ENCODE measurements around the gene MBNL1.

MBNL1 gene

GRCh38 chr3:152268555-152269055, at the start of gene MBNL1:
Gene MBNL1 (plus strand): TSS chr3:152268929. CDS start chr3:152300194, 31,265 bp downstream.
- FAIRE-seq = no peak

DNA sequence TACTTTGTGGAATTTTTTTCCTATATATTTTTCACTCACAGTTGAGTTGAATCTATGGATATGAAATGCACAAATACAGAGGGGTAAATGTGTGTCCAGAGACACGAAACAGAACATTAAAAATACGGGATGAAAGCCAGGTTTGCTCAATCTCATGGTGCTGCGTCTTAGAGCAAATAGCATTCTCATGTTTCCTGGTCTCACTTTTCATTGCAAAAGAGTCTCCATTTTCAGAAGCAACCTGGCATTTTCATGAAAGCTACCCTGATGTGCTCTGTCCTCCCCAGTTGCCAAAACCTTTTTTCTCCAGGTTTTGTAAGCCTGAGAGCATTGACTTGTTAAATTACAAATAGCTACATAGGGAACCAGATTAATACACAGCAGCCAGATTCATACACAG, 49.5 kb upstream of the MBNL1 start:
- no peak for FAIRE-seq

DNA sequence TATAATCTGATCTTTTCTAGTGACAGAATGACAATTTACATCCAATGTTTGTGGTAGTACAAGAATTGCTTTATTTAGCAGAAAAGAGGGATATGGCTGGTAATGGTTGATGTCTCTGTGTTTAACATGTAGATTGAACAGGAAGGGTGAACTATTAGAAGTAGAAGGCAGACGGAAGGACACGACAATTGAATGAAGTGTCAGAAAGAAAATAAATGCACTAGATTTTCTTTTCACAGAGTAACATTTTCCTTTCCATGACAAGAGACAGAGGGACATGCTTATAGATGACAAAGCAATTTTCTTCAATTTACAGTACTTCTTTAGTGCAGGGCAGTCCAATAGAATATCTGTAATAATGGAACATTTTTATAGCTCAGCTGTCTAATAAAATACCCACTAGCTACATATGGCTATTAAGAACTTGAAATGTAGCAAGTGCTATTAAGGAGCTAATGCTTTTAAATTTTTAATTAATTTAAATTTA, 48.9 kb upstream of the MBNL1 start:
- FAIRE-seq = no peak

GRCh38 chr3:152222327-152222726, 46.4 kb upstream of the MBNL1 start:
- FAIRE-seq = no peak

DNA sequence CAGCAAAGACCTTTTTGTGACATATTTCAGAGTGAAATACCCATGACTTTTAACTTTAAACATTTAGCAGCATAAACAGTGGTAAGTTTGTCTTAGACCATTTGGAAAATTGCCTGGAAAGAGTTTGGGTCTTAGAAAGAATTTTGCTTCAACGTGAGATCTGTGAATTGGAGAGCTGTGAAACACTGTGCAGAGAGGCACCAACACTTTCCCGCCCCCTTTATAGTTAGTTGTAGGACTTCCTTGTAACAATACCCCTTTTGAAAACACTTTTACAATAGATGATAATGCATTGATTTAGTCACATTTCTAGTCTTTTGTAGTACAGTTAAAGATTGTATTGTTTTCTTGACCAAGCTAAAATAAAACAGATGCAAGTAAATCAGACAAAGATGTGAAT, 43.5 kb upstream of the MBNL1 start:
- no peak for FAIRE-seq

- no peak for FAIRE-seq
Observed at GRCh38 chr3:152226176-152226575, 42.6 kb upstream of the MBNL1 start.

- no peak for FAIRE-seq
Observed at GRCh38 chr3:152227027-152227426, 41.7 kb upstream of the MBNL1 start.

- FAIRE-seq = no peak
Observed at GRCh38 chr3:152229692-152230091, 39.0 kb upstream of the MBNL1 start.

GRCh38 chr3:152230370-152230769, 38.4 kb upstream of the MBNL1 start:
- no peak for FAIRE-seq

DNA sequence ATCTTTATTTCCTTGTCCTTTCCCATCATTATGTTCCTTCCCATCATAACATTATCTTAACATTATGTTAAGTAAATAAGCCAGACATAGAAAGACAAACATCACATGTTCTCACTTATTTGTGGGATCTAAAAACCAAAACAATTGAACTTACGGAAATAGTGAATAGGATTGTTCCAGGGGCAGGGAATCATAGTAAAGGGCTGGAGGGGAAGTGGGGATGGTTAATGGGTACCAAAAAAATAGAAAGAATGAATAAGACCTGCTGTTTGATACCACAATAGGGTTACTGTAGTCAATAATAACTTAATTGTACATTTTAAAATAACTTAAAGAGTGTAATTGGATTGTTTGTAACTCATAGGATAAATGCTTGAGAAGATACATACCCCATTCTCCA, 36.7 kb upstream of the MBNL1 start:
- FAIRE-seq = no peak

GRCh38 chr3:152232679-152233078, 36.0 kb upstream of the MBNL1 start:
- FAIRE-seq = no peak

- FAIRE-seq = no peak
Observed at GRCh38 chr3:152234657-152235375, 33.9 kb upstream of the MBNL1 start.

DNA sequence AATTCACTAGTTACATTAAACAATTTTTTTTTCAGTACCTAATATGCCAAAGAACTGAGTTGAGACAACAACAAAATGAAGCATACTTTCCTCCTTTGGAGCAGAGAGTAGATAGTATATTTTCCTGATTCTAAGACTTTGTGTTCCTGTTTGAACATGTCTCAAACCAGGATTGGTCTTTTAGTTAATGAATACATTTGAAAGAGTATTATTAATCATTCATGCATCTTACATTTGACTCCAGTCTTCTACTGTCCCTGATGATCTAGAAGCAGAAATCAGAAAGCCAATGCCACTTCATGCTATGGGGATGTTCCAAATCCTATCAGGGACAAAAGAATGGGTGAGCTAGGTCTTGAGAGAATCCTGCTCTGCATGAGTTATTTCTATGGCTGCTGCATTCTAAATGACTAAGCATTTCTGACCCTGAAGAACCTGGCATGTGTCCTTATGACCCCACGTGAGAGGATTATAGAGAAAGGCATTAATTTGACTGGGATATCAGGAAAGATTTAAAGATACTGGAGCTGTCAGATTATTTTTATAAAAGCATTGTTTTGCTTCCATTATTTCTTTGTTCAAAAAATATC, 32.9 kb upstream of the MBNL1 start:
- FAIRE-seq = no peak

GRCh38 chr3:152236716-152237115, 32.0 kb upstream of the MBNL1 start:
- no peak for FAIRE-seq

- no peak for FAIRE-seq
Observed at GRCh38 chr3:152241142-152242017, 27.3 kb upstream of the MBNL1 start.

DNA sequence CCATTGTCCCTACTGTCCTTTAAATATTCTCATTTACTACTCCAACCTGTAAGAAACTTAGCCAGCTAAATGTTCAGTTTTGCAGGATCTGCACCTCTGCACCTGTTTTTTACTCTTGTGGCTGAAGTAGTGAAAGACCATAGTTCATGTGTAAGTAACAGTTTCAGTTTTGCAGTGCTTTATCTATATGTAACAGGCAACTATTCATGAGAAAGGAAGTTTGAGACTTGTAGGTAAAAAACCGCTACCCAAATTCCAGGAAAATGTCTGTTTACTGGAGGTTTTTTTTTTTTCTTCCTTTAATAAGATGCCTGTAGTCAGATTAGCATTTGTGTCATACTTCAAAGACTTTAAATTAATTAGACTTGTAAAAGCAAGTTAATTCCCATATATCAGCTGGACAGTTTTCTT, 25.4 kb upstream of the MBNL1 start:
- FAIRE-seq = no peak

- no peak for FAIRE-seq
Observed at GRCh38 chr3:152243721-152244516, 24.8 kb upstream of the MBNL1 start.

DNA sequence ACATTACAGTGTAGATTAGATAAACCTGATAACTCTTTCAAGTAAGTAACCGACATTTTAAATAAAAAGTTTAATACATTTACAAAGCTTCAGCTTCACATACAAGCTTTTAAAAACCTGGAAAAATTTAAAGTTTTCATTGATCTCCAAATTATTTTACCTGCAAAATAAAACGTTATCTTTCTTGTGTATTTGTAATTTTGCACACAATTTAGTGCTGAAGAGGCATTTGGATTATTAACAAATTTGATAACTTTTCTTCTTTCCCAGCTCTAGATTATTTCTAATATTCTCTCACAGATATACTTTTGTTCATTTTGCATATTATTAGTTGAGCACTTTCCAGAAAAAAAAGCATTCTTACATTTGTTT, 24.2 kb upstream of the MBNL1 start:
- FAIRE-seq = no peak

DNA sequence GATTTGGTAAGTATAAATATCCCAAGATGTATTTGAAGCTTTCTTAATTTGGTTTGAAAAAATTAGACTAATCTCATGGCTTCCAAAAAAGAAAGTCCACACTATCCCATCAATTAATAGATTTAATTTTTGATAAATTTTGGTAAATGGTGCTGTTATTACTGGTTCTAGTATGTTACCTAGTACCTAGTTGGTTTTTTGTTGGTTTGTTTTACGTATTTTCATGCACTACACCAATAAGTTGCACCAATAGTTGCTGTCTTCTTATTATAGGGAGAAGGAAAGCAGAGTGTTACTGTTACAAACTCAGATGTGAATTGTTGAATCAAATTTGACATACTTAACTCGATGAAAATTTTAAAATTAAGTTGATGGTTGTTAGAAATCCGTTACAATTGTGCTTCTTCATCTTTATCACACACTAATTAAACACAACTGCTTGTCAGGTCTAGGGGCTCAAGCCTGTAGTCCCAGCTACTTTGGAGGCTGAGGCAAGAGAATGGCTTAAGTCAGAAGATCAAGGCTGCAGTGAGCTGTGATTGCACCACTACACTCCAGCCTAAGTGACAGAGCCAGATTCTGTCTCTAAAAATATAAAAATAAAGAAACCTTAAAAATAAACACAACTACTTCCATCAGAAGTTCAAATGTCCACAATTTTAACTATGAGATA, 23.1 kb upstream of the MBNL1 start:
- FAIRE-seq = no peak

DNA sequence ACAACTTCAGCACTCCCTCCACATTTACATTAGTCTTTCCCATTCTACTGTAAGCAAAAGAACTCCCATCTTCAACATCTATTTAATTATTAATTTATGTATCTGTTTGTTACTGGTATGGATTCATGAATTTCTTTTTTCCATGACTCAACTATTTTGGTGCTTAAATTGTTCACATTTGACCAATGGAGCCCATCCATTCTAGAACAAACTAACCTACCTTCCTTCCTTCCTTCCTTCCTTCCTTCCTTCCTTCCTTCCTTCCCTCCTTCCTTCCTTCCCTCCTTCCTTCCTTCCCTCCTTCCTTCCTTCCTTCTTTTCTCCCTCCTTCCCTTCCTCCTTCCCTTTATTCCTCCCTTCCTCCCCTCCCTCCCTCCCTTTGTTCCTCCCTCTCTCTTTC, 16.8 kb upstream of the MBNL1 start:
- no peak for FAIRE-seq

DNA sequence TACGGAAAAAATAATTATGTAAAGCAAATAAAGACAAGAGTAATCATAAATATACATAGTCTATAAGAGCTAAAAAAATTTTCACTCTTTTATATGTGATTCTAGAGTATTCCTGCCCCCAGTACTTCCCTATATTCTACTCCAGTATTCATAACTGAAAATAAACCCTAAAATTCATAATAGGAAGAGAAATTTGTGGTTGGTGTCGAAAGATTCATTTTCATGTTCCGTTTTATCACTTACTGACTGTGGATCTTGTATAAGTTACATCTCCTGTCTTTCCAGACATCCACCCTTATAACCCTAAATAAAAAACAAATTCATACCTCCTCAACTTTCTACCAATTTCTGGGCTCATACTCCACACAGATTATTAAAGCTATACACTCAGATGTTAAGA, 16.0 kb upstream of the MBNL1 start:
- no peak for FAIRE-seq

DNA sequence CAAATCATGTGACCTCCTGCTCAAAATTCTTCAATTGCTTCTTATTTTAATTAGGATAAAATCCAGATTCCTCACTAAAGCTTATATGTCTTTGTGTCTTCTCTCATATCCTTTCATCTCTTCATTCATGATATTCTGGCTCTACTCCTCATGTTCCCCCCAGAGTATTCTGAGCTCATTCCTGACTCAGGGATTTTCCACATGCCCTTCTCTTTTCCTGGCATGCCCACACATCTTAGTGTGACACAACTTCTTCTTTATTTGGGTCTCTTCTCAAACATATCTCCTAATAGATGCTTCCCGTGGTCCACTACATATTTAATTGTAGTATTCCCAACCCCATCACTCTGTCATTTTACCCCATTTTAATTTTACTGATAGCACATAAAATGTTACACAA, 15.2 kb upstream of the MBNL1 start:
- FAIRE-seq = no peak

All from TTC549 (cell line).